GM20431 (cell line): Measurements from ENCODE around the gene INPP4B.

Experiments used
- in situ Hi-C: fragments of 300-500 bp; cut with MseI, MboI; formaldehyde crosslinking; loops from one replicate; pipeline ENCODE4 v1.15.0; 2020; ENCODE audit warnings: low sequenced_read_pairs; ENCODE audit not compliant: unreplicated experiment

Gene INPP4B

DNA sequence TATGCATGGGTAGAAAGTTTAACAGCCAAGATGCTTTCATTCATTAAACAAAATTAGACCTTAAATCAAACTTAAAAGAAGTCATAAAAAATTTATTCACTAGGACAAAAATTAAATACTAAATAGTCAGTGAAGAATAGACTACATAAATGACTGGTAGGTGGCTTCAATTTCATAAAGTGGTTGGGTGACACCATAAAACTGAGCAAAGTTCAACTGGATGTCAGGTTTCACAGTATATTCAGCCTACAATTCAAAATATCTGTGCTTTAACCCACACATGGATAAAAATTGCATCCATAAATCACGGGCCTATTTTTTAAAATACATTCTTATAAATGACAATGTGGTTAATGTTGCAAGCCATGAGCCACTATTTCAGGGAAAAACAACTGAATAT, 627.4 kb downstream of the INPP4B start:
- in situ Hi-C loops = no loop called here

DNA sequence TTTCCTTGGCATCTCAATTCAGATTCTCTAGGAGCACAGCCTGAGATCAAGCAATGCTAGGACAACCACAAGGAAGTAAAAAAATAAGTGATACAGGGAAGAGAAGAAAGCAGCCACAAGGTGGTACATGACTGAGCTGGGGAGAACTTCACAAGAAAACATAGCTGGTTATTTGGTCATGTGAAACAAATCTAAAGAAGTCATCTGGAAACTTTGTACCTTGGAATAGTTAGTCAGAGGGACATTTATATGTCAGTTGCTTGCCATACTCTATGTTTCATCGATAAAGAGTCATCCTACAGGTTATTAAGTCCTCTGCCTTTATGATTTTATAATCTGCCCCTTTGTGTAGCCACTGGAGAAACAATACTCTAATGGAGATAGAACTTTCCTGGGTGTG, 634.7 kb downstream of the INPP4B start:
- in situ Hi-C loops = no loop called here

DNA sequence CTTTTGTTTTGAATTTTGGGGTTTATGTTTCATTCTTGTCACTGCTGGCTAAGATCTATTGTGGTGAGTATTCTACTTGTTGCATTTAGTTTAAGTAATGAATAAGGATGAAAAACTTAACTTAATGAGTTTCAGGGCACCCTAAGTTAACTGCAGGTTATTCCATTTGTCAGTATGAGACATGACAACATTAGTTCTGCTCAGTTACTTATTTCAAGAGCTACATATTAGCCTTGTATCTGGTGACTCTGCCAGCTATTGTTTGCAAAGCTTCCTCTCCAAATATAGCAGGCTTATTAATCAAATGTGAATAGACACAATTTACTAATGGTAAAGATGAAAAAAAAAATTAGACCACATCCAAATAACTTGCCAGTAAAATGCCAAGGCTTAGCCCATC, 642.6 kb downstream of the INPP4B start:
- in situ Hi-C loops = no loop called here

DNA sequence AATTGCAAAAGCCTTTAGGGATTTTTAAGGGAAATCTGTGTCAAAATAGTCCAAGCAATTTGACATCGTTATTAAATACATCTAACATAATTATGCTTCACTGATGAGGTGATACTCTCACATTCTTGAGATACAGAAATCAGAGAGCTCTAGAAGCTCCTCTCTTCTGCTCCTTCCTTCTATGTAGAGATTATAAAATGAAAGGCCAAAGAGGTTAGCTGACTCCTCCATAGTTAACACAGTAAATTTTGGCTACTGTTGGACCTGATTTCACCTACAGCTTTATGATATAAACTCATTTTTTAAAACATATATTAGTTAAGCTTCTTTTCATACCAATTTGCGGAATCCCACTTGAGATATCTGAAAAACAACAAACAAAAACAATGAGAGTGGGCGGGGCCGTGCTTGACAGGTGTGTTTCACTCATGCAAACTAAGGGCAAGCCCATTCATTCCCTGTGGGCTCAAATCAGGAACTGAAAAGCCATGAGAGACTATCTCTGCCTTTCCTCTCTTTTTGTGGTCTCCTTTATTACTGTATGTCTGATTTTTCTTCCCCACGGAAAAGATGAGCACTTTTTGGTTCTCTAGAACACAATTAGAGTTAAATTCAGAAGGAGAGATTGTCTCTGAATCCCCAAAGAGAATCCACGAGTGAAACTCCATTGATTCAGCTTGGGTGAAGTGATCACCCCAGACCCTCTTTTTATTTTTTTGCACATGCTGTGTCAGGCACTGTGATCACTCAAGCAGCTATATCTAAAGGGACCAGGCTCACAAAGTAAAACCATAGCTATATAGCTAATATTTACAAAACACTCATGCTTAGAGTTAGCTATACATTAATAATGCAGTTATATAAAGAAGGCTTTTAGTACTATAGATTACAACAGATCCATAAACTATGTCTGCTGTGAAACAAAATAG, 643.4 kb downstream of the INPP4B start:
- in situ Hi-C loops = no loop called here

DNA sequence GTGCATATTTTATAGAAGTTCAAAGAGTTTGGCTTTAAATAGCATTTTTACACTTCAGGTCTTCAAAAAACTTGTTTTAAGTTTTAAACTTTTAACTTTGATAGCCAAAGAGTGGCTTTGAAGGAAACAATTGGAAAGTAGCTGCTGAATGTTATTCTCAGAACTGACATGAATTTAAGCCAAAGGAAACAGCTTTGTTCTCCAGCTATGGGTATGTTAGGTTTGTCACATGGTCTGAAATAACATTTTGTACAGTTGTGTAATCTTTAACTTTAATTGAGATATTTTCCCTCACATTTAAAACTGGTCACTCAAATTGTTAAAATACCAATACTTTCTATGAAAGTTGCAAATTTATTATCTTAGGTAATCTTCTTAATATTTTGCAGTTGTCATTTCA, 645.1 kb downstream of the INPP4B start:
- in situ Hi-C loops = no loop called here

DNA sequence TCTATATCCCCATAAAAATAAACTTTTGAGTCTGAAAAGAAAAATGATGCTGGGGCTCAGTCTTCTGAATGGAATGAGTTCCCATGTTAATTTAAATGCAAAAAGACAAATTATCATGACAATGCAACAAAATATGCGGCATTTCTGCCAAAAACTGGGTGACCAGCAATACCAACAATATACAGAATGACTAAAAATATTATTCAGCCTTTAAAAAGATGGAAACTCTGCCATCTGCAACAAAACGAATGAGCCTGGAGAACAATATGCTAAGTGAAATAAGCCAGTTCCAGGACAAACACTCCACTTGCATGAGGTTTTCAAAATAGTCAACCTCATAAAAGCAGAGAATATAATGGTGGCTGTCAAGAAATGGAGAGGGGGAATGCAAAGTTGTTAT, 651.2 kb downstream of the INPP4B start:
- in situ Hi-C loops = no loop called here

DNA sequence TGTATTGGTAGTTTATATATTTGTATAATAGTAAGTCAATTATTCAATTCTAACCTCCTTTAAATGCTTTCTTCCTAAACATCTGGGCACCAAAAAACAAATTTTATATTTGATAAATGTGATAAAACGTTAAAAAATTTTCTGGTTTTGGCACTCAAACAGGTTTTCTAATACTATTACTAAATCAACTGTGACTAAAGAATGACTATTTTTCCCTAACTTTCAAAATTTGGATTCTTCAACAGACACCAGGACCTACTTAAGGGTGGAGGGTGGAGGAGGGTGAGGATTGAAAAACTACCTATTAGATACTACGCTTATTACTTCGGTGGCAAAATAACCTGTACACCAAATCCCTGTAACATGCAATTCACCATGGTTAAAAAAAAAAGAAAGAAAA, 654.2 kb downstream of the INPP4B start:
- in situ Hi-C loops = no loop called here

DNA sequence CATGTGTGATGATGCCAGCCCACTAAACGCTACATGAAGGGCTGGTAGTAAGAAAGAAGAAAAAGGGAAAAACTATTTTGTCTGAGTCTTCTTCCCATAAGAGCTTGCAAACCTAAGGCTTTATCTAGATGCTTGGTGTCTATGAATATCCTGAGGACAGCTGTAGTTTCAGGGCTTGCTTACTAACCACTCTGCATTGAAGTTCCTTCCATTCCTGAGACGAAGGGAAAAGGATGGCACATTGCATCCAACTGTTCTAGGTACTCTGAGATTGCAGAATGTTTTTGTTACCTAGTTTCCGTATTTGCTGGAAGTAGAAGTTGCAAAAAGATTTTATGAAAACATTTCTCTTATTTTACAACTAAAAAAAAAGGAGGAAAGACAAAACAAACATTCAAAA, 665.1 kb downstream of the INPP4B start:
- in situ Hi-C loops = no loop called here

DNA sequence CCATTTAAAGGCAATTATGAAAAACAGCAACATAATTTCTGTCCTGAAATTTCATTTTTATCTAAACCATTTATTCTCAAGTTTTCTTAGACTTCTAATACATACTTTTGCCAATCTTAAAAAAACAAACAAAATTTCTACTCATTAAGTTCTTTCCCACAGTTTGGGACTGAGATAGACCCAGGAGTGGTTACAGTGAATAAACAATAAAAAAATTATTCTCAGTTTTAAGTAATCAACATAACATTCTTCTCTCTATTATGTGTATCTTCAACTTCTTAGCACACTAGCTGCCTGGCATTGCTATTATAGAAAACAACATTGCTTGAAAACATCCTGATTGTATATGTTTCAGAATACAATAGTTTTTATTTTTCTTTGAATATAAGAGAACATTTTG, 676.9 kb downstream of the INPP4B start:
- in situ Hi-C loops = no loop called here

DNA sequence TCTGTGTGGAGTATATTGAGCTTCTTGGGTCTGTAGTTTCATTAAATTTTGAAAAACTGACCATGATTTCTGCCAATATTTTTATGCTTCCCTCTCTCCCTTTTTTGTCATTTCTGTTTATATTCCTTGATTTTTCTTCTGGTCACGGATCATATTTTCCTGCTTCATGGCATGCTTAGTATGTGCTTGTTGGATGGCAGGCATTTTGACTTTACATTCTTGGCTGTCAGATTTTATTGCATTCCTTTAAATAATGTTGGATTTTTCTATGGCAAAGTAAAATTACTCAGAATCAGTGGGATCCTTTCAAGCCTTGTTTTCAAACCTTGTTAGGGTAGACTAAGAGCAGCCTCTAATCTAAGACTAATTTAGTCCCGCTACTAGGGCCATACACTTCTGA, 677.9 kb downstream of the INPP4B start:
- in situ Hi-C loops = no loop called here

DNA sequence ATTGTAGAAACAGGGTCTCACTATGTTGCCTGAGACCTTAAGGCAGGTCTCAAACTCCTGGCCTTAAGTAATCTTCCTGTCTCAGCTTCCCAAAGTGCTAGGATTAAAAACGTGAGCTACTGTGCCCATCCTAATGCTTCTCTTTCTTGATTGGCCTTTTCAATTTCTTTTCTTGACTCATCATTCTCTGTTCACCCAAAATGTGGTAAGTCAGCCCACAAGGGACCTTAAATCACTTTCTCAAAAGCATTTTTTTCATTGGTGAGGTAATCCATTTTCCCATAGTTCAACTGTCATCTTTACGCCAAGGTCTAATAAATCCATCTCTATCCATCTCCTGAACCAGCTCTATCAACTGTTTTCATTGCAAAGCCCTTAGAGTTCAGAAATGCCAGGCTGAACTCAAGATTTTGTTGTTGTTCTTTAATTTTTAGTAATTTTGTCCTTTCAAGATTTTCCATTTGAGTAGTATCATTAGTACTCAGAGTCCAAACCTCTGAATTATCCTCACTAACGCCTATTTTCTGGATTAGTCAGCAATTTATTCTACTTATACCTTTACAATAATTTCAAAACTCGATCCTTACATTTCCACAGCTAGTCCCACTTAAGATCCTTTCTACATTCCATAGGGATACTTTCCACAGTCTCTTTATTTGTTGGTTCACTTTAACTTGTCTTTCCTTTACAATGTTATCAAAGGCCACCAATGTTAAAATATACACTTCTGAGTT, 681.2 kb downstream of the INPP4B start:
- in situ Hi-C loops = no loop called here

DNA sequence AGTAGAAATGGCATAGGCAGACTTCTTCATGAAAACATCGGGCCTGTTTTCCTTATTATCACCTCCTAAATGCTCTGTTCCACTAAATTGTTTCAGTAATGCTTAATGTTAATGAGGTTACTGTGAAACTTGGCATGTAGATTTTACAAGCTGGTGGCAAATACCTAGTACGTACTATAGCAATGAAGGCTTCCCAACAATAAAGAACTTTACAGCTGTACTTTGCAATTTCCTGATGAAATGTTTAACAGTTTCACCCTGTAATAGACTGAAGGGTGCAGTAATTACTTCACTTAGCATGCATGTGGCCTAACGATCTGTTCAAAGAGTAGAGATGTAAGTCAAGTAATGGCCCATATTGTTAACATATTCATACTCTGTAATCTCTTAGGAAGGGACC, 685.0 kb downstream of the INPP4B start:
- in situ Hi-C loops = no loop called here

DNA sequence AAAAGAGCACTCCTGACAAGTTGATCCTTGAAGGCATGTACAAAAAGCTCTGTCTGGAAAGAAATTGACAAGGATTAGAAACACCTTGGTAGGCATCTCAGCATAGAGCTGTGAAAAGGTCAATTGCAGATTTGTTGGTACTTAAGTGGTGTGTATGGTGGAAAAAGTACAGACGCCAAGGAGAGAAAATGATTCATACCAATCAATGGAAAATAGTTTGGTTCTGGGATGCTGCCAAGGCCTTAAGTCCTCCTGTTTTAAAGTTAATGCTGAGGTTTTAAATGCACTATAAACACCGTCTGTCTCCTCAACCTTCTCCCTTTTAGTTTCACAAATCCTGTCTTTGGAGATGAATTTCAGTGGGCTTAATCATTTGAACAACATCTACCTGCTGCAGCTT, 685.6 kb downstream of the INPP4B start:
- in situ Hi-C loops = no loop called here

DNA sequence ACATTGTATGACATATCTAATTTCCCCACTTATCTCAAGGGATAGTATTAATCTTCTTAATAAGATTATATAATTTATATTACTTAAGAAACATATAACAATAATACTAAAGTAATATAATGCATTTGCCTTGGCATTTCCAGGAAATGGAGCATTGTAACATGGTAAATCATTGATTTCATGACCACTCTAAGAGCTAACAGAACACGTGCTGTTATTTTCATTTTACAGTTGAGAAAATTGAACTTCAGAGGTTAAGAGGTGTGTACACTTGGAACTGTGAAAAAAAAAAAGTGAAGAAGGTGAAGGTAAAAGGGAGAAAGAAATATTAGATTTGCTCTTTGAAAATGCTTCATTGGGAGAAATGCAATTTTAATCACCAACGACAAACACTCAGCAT, 687.1 kb downstream of the INPP4B start:
- in situ Hi-C loops = no loop called here

DNA sequence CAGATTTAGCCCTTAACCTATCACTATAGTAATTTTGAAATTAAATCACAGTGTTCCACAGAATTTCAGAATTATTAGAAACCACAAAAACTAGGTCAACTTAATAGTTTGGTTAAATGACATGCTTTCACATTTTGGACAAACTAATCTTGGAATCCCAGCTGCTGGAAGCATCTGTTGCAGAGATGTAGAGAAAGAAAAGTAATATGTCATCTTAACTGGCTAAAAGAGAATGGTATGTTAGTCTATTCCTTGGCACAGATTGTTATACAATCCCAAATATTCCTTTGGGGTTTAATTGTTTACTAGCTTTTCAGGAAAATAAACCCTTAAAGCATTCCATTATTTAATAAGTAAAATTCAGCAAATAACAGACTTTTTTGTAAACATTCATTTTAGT, 689.8 kb downstream of the INPP4B start:
- in situ Hi-C loops = no loop called here

DNA sequence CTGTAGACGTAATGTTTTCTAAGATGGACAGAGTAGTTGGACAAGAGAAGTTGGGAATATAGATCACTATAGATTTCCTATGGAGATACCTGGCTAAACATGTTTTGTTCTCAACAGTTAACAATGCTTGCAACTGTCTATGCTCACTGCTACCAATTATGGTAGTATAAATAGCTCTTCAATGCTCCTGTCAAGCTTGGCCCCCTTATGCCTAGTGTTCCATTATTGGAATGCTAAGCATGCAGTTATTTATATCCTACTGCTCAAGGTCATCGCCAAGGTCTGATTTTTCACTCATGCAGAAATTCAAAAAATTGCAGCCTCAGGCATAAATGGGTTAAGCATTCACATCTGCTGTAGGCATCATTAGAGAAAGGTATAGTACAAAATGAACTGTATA, 690.8 kb downstream of the INPP4B start:
- in situ Hi-C loops = no loop called here

DNA sequence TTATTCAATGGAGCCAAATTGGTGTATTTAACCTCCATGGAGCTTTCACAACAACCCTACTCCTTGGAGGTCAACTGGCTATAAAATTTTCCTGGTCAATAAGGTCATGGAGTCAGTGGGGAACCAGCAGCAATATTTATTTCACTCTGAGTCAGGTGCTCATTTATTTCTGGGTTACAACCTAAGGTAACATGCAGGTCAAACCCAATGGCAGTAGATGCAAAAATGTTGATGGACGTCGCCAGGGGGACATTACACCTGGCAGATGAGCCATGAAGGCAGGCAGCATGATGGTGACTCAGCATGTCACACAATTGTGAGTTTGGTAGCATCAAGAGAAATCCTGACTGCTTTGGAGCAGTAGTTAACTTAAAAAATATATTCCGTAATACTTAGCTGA, 695.6 kb downstream of the INPP4B start:
- in situ Hi-C loops = no loop called here

DNA sequence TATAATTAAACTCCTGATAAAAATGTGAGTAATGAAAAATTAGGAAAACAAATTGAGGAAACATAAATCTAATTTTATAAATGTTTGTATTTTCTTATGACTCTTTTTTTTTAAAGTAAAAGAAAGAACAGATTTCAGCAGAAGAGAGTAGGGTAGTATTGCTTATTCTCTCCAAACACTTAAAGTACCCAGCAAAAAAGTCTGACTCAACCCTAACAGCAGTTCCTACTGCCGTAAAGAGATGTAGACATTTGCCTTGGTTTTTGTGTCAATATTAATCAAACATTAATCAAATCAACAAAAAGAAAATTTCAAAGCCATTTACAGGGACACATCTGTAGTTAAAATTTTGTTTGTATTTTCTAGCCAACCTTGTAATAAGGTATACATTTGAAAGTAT, 701.3 kb downstream of the INPP4B start:
- in situ Hi-C loops = loop anchor here (25.0 kb wide), 2 partner anchors 567 to 692 kb away; partner anchors contain the start of gene INPP4B

DNA sequence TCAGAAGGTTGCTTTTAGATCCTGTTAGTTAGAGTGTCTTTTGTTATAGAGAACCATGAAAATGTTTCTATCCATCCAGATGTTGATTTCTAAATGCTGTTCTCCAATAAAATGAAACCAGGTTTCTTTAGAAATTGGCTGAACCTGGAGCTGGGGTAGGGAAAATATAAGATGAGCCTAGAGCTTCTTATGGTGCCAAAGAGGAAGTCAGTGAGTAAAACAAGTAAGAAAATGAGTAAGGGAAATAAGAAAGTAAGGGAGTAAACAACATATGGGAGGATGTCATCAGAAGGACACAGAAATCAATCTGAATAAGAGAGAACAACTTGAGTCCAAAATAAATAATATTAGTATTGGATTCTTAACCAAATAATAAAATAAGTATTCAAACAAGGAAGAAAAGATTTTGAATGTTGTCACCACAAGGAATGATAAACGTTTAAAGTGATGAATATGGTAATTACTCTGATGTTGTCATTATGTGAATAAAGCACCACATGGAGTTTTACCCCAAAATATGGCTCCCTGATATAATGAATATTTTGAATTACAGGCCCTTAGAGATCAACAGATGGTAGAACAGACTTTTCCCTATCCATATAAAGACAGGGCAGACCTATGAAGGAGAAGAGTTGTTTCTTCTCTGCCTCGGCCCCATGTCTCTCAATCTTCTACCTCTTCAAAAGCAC, 703.6 kb downstream of the INPP4B start:
- in situ Hi-C loops = loop anchor here (25.0 kb wide), 2 partner anchors 570 to 695 kb away; partner anchors contain the start of gene INPP4B

DNA sequence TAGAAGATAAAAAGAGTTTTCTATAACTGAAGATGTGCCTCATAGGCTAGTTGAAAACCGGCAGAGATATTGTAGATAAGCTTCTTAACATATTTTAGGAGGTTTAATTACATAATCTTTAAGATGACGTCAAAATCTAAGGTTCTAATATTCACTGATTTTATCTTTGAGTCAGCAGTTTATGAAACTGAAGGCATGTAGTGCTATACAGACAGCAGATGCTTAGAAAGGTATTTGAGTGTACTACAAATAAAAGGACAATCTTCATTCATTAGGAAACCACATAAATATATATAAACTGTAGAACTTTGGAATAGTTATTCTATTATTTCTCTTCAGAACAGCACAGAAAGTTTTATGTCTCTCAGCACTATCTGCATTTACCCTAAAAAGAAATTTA, 704.9 kb downstream of the INPP4B start:
- in situ Hi-C loops = loop anchor here (25.0 kb wide), 2 partner anchors 571 to 696 kb away; partner anchors contain the start of gene INPP4B

DNA sequence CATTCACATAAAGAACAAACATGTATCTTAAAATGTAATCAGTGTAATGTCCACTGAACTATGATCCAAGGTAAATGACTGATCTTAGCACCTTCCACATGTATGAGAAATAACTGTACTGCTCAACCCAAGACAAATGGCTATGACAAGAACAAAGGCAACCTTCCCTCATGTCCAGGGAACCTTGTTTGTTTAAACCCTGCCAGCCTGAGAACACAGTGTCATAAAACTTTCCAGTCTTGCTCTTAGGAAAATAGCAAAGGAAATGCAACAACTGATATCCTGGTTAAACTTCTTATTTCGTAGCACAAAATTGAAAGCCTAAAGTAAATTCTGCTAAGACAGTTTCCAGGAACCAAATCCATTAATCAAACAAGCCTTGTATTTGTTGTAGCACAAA, 715.4 kb downstream of the INPP4B start:
- in situ Hi-C loops = loop anchor here (25.0 kb wide), 2 partner anchors 582 to 707 kb away; partner anchors contain the start of gene INPP4B
